ENCODE results near the gene CLCN7.
"Not testable (repeated sequence)": the region's sequence is repeated elsewhere in the genome, so short reads cannot be mapped to it uniquely, and the experiment has no call there.

CLCN7 gene

DNA sequence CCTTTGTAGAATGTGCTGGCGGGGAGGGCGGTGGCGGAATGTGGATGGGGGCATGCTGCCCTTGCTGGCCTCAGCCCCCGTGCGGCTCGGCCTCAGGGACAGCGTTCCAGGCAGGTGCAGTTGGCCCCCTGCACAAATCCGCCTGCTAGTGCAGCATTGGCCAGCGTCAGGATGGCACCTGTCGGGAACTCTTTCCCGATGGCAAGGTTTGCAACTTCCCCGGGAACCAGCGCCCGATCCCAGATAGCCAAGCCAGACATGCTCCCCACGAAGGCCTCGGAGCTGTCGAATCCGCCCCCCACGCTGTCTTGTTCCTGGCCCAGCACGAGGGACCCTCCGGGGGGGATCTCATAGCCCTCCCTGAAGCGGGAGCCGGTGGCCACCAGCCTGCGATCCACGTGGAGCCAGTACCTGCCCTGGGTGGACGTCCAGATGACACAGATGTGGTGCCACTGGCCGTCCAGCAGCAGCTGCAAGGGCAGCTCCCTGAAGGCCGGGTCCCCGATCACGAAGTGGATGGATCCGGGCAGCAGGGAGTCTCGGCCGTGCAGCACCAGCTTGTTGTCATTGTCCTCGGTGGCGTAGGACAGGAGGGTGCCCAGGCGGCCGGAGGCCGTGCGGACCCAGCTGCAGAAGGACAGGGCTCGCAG, 11.1 kb upstream of the CLCN7 start:
- DNase-seq = no peak

DNA sequence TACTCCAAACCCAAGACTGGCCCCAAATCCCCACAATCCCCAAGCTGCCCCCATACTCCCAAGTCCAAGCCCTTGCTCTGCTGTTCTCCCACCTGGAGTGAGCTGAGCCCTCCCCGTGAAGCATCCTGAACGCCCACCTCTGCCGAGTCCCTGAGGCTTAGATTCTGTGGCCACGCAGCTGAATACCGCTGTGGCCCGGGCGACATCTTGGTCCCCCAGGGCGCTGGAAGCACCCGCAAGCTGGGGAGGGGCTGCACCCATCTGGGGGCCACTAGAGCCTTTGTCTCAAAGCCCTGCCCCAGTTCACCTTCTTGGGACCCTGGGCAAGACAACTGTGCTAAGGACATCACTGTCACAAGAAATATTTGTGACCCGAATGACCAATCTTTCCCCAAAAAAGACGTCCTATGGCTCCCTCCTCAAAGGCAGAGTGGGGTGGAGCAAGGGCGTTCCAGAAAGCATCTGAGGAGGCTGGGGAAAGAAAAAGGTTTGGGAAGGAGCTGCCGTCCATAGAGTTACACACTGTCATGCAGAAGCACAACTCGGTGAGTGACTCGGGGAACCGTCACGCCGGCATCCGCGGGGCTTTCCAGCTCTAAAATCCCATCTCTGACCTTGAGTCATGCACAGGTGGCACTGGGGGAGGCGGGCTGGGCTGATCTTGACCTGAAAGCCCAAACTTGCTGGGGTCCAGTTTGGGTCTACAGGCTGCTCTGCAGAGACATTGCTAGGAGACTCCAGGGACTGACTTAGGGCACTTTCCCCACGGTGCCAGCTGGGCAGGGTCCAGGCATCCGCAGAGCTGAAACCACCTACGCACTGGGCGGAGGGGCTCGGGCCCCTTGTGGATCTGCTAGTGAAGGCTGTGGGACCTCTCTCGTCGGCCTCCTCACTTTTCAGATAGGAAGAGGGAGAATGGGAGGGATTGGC, 7.3 kb upstream of the CLCN7 start:
- DNase-seq = no peak

GRCh38 chr16:1478937-1479336, 4.1 kb upstream of the CLCN7 start:
- not testable (repeated sequence) for DNase-seq

GRCh38 chr16:1477033-1477432, 2.2 kb upstream of the CLCN7 start:
- no peak for DNase-seq

- no peak for DNase-seq
Observed at GRCh38 chr16:1475552-1476114, 805 bp upstream of the CLCN7 start.

GRCh38 chr16:1474082-1474795, 589 bp downstream of the CLCN7 start:
- DNase-seq = no peak

DNA sequence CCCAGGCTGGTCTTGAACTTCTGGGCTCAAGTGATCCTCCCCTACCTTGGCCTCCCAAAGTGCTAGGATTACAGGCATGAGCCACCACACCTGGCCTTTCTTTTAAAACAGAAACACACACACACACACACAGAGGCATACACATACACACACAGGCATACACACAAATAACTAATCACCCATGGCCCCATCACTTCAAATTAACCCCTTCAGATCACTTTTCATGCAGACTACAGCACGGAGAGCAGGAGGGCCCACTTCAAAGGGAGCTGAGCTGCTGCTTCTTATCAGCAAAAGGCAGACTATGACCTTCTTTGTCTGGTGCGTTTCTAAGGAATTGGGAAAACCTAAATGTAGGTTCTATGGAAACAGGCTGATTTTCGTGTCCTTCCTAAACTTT, 1.9 kb downstream of the CLCN7 start:
- DNase-seq = no peak

DNA sequence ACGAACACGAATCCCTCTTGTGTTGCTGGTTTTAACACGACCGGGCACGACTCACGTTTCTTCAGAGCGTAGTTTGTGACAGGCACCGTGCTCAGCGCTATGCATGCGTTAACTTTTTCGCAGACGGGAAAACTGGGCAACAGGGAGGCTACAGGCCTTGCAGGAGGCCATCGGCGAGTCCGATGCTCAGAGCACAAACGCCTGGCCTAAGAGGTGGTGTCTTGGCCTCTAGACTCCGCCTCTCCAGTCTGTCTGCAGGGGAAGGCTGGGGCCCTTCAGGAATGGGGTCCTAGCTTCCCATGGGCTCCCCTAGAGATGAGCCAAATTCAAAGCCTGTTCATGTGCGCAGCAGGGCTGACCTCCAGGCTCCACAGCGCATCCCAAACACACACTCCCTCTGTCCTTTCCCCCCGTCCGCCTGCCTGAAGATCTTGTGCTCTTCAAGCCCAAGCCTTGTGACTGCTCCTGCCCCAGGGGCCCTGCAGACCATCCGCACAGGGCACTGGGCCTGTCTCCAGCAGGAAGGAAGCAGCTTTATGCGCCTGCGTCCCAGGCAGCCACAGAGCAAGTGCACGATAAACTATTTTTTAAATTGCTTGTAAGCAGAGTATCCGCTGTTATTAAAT, 3.1 kb downstream of the CLCN7 start:
- no peak for DNase-seq

DNA sequence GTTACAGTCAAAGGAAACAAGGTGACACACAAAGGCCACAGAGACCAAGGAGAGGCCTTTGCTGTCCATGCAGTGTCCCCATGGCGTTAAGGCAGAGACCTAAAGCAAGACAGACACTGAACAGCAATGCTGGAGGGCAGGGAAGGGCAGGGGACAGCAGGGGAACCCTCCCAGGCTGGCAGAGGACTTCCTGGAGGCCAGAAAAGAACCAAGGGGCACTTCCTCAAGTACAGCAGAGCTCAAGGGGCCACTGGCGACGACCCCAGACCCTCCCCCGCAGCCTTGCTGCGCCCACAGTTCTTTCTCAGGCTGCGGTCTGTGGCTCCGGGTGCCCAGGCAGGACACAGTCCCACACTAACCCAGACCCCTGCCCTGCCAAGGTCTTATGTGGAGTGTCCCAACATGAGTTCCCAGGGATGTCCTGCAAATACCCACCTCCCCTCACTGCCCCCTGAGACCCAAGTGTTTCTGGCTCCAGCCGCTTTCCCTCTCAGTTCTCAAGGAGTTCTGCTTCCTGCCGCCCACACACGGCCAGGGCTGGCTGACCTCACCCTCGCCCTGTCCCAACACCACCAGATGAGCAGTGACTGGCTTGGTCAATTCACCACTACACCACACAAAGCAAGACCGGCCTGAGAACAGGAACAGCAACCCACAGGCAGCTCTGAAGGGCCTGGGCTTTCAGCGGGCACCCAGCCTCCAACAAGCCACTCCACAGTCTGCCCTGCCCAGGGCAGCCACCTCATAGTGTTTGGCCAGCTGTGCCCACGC, 4.2 kb downstream of the CLCN7 start:
- peak; percentile 5 for DNase-seq

- no peak for DNase-seq
Observed at GRCh38 chr16:1469693-1470201, 5.1 kb downstream of the CLCN7 start.

GRCh38 chr16:1469141-1469540, 5.7 kb downstream of the CLCN7 start:
- not testable (repeated sequence) for DNase-seq

DNA sequence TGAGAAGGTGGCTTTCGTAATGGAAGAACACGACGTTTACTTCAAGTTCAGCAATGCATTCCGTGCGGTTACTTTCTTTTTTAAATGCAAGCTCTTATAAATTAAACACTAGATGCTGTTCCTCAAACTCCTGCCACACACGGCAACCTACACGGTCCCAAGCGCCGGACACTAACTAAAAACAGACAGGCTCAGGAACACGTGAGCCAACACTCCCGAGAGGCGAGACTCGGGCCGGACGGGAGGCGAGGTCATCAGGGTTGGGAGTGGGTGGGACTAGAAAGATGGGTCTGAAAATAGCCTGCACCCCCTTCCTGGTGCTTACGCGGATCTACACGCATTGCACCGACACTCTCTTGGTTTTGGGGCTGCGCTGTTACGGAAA, 6.4 kb downstream of the CLCN7 start:
- no peak for DNase-seq

GRCh38 chr16:1466968-1467521, 7.8 kb downstream of the CLCN7 start:
- no peak for DNase-seq

GRCh38 chr16:1466054-1466453, 8.8 kb downstream of the CLCN7 start:
- no peak for DNase-seq

GRCh38 chr16:1465567-1465915, 9.3 kb downstream of the CLCN7 start:
- no peak for DNase-seq

- DNase-seq = no peak
Observed at GRCh38 chr16:1464894-1465566, 9.8 kb downstream of the CLCN7 start.

- no peak for DNase-seq
Observed at GRCh38 chr16:1464196-1464893, 10.5 kb downstream of the CLCN7 start.

DNA sequence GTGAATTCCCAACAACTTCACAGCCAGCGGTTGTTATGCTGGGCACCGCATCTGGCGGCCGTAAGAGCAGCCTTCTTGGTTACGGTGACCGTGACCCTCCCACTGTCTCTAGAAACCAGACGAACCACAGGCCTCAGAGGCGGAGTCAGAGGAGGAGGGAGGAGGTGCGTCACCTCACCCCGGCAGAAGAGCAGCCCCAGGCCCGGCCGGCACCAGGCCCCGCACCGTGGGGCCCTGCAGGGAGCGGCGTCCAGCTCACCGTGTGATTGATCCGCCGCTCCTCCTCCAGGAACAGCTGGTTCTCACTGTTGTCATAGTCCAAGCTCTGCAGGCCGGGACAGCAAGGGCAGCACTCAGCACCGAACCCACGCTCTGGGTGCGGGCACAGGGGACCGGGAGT, 13.7 kb downstream of the CLCN7 start:
- DNase-seq = no peak

- no peak for DNase-seq
Observed at GRCh38 chr16:1460602-1461138, 14.2 kb downstream of the CLCN7 start.

GRCh38 chr16:1459967-1460366, 14.9 kb downstream of the CLCN7 start:
- DNase-seq = no peak
